ENCODE measurements around the gene TRMT11. TPM values are rescaled to one million over a fixed set of nuclear protein-coding genes. Genes with fewer than 3 reads are reported as not detected.

TRMT11 gene
- total and polyA plus RNA-seq, 2 of the 13 experiments (the other 11 are each of a cell fraction or from before 2014, with no cell fraction given) = 42.2 to 81.9 TPM

GRCh38 chr6:125943528-125944433, 42.6 kb upstream of the TRMT11 start:
- CTCF ChIA-PET (ENCODE audit: low intra/inter-chr PET ratio, low total read pairs) = no interaction called here
- H3K4me3 ChIP-seq (replicated peaks in 1 of 3; ENCODE audit: insufficient read depth in 1 of 3, low read depth in 2 of 3, low read length in 3 of 3) = peak overlapping the region in 2 of 3 experiments; percentile 32 to 56; a peak in 2 of 6 replicates
- H3K9ac ChIP-seq (ENCODE audit: insufficient read depth, low read depth, low read length) = peak overlapping the region; percentile 50
- in situ Hi-C loops (cut with HindIII; ENCODE audit: extremely low pct_ligation_motif_present, low pct_unique_long_range_greater_than_20kb) = no loop called here
- H3K36me3 ChIP-seq (replicated peaks in 1 of 2; ENCODE audit: control insufficient read depth in 1 of 2, insufficient read depth in 2 of 2, low read length in 2 of 2) = no peaks in the 10 kb centered on the region
- H3K4me1 ChIP-seq (ENCODE audit: insufficient read depth, low read length) = peaks cover 81% of the 10 kb centered on the region
- no peaks in the 10 kb centered on the region for H3K79me2 ChIP-seq (ENCODE audit: insufficient read depth, low read length)
- ATAC-seq (peak; percentile 10), DNase-seq (ENCODE audit: low spot score) (no peak), FAIRE-seq (no peak)
- intact Hi-C loops (cut with micrococcal nuclease; ENCODE audit: unreplicated experiment) = loop anchor here (1.0 kb wide), 1 partner anchor 24 kb away; no protein-coding TSS in a partner anchor
- peak overlapping the region; percentile 55 for H2AFZ ChIP-seq (ENCODE audit: low read length)
- H3K4me2 ChIP-seq (ENCODE audit: low read depth, low read length) = peak overlapping the region; percentile 71
- peak overlapping the region; percentile 92 for H3K27ac ChIP-seq (ENCODE audit: extremely low read length, insufficient read depth, low read length)
- BruUV-seq (replicated peaks) = TSS peak; percentile 72
- 83% methylated on average over 4 of the region's 4 CpGs for WGBS (ENCODE audit: low lambda C conversion rate)
- POLR2A ChIA-PET = interaction anchor here (1.1 to 5.4 kb wide), 6 partner anchors 9 to 44 kb away, joined by 3 to 48 read pairs (median 12); partner anchors contain the start of genes HINT3 and TRMT11
- no peaks in the 10 kb centered on the region for H3K9me3 ChIP-seq (ENCODE audit: low read length)
- no peaks in the 10 kb centered on the region for H4K20me1 ChIP-seq (ENCODE audit: insufficient read depth, low read length)
- no peaks in the 10 kb centered on the region for H3K27me3 ChIP-seq (ENCODE audit: control insufficient read depth in 1 of 2, insufficient read depth in 2 of 2, low read length in 2 of 2)
- TF ChIP-seq NCOA1 (CRISPR knock-in tag; IDR thresholded peaks at IDR 0.05) (0 out of 2 replicates have a peak, but pooled peaks have one; percentile 23), ZNF18 (CRISPR knock-in tag; IDR thresholded peaks at IDR 0.05; ENCODE audit: insufficient replicate concordance) (peak; percentile 11), MTF2 (CRISPR knock-in tag; IDR thresholded peaks at IDR 0.05; ENCODE audit: borderline replicate concordance) (0 out of 2 replicates have a peak, but pooled peaks have one; percentile 20), ZSCAN29 (CRISPR knock-in tag; conservative IDR thresholded peaks at IDR 0.05) (0 out of 2 replicates have a peak, but pooled peaks have one; percentile 46), ZFX (CRISPR knock-in tag; IDR thresholded peaks at IDR 0.05; ENCODE audit: low read depth) (peak; percentile 13; the same call in 1 of the 2 replicates), EP300 (IDR thresholded peaks at IDR 0.05; ENCODE audit: low read depth in 2 of 2, low read length in 2 of 2) (0 out of 4 replicates have a peak, but pooled peaks of 1 of the 2 experiments have one; percentile 6), EP300 (CRISPR knock-in tag; IDR thresholded peaks at IDR 0.05; ENCODE audit: borderline replicate concordance) (no peak), ZNF343 (CRISPR knock-in tag; IDR thresholded peaks at IDR 0.05) (peak; percentile 70; the same call in 1 of the 2 replicates), EHMT2 (IDR thresholded peaks at IDR 0.05; ENCODE audit: borderline replicate concordance, low read depth, low read length) (peak; percentile 32; the same call in 1 of the 2 replicates), ZNF878 (CRISPR knock-in tag; IDR thresholded peaks at IDR 0.05) (peak; percentile 35; the same call in 1 of the 2 replicates), TRIM24 (CRISPR knock-in tag; IDR thresholded peaks at IDR 0.05) (no peak), ZNF292 (CRISPR knock-in tag; IDR thresholded peaks at IDR 0.05; ENCODE audit: borderline replicate concordance, low read depth) (0 out of 2 replicates have a peak, but pooled peaks have one; percentile 5), ZNF629 (CRISPR knock-in tag; conservative IDR thresholded peaks at IDR 0.05) (no peak)
- TF ChIP-seq, protein P1, sequence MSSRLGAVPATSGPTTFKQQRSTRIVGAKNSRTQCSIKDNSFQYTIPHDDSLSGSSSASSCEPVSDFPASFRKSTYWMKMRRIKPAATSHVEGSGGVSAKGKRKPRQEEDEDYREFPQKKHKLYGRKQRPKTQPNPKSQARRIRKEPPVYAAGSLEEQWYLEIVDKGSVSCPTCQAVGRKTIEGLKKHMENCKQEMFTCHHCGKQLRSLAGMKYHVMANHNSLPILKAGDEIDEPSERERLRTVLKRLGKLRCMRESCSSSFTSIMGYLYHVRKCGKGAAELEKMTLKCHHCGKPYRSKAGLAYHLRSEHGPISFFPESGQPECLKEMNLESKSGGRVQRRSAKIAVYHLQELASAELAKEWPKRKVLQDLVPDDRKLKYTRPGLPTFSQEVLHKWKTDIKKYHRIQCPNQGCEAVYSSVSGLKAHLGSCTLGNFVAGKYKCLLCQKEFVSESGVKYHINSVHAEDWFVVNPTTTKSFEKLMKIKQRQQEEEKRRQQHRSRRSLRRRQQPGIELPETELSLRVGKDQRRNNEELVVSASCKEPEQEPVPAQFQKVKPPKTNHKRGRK (CRISPR knock-in tag; IDR thresholded peaks at IDR 0.05) = 0 out of 2 replicates have a peak, but pooled peaks have one; percentile 37
- TF ChIP-seq, protein P2, sequence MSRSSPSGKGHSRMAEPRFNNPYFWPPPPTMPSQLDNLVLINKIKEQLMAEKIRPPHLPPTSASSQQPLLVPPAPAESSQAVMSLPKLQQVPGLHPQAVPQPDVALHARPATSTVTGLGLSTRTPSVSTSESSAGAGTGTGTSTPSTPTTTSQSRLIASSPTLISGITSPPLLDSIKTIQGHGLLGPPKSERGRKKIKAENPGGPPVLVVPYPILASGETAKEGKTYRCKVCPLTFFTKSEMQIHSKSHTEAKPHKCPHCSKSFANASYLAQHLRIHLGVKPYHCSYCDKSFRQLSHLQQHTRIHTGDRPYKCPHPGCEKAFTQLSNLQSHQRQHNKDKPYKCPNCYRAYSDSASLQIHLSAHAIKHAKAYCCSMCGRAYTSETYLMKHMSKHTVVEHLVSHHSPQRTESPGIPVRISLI (CRISPR knock-in tag; IDR thresholded peaks at IDR 0.05; ENCODE audit: borderline replicate concordance) = peak; percentile 80; the same call in 1 of the 2 replicates
- TF ChIP-seq, protein P3, sequence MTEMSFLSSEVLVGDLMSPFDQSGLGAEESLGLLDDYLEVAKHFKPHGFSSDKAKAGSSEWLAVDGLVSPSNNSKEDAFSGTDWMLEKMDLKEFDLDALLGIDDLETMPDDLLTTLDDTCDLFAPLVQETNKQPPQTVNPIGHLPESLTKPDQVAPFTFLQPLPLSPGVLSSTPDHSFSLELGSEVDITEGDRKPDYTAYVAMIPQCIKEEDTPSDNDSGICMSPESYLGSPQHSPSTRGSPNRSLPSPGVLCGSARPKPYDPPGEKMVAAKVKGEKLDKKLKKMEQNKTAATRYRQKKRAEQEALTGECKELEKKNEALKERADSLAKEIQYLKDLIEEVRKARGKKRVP (CRISPR knock-in tag; IDR thresholded peaks at IDR 0.05) = no peak

Measured in HepG2 (cell line).